ENCODE results near the gene AKR1B1.

The AKR1B1 gene

GRCh38 chr7:134427896-134428295 lies 31.0 kb downstream of the AKR1B1 start:
- no peak overlapping the region for H2BK120ac ChIP-seq (ENCODE audit: low read depth, low read length)
- no peak overlapping the region for H3K4me2 ChIP-seq (ENCODE audit: low read length, poor library complexity, severe bottlenecking)
- H2BK5ac ChIP-seq (ENCODE audit: low read depth, low read length, poor library complexity, severe bottlenecking) = no peak overlapping the region
- no peak overlapping the region for H2AK5ac ChIP-seq (ENCODE audit: low read length, severe bottlenecking)
- H3K4ac ChIP-seq (ENCODE audit: low read depth in 1 of 2, low read length in 2 of 2) = no peak overlapping the region
- H3K18ac ChIP-seq (ENCODE audit: low read depth in 1 of 2, low read length in 2 of 2) = no peak overlapping the region
- H2BK12ac ChIP-seq (ENCODE audit: low read length in 2 of 2) = no peak overlapping the region
- no peak overlapping the region for H4K91ac ChIP-seq (ENCODE audit: low read length)
- H2AFZ ChIP-seq (ENCODE audit: low read depth, low read length) = no peak overlapping the region
- no peak for DNase-seq
- no peaks in the 10 kb centered on the region for H3K36me3 ChIP-seq (ENCODE audit: control insufficient read depth in 1 of 2, insufficient read depth in 2 of 2, low read depth in 1 of 2, low read length in 2 of 2)
- no peak overlapping the region for H3K23ac ChIP-seq (ENCODE audit: low read length in 2 of 2)
- no peaks in the 10 kb centered on the region for H3K9me3 ChIP-seq (ENCODE audit: control insufficient read depth, low read length)
- H3K9ac ChIP-seq (ENCODE audit: low read length) = no peak overlapping the region
- no peak overlapping the region for H3K4me3 ChIP-seq (ENCODE audit: insufficient read depth in 1 of 2, low read depth in 1 of 2, low read length in 2 of 2)
- H3K4me1 ChIP-seq (ENCODE audit: control insufficient read depth, insufficient read depth, low read depth, low read length) = peaks cover 6% of the 10 kb centered on the region
- H3K27ac ChIP-seq (ENCODE audit: low read length, poor library complexity, severe bottlenecking) = no peak overlapping the region
- H4K8ac ChIP-seq (ENCODE audit: low read length) = no peak overlapping the region
- no peak overlapping the region for H2BK15ac ChIP-seq (ENCODE audit: low read depth, poor library complexity, severe bottlenecking)
- no peaks in the 10 kb centered on the region for H3K79me1 ChIP-seq (replicated peaks; ENCODE audit: low read length, poor library complexity, severe bottlenecking)
- no peak overlapping the region for H3K14ac ChIP-seq (ENCODE audit: low read length in 2 of 2)
- WGBS = no CpG with 5 or more reads among the region's 2 CpGs
- H3K27me3 ChIP-seq (ENCODE audit: control insufficient read depth in 1 of 2, insufficient read depth in 1 of 2, low read length in 2 of 2) = peaks cover 0 to 6% of the 10 kb centered on the region in 2 experiments

DNA sequence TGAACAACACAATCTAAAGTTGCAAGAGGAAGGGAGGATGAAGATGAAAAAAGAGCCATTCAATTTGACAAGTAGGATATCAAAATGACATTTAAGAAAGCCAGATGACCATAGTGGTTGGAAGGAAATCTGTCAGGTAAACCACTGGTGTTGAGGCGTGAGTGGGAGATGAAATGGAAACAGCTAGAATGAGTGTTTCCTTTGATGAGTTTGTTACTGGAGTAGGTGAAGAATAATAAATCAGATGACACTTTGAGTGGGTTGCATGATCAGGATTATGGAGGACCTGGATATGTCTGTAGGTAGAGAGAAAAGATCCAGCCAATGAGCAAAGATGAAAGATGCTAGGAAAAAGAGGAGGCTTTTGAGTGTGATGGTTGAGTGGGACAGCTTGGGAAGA lies 33.1 kb downstream of the AKR1B1 start:
- Histone ChIP-seq H2AK5ac (ENCODE audit: low read length, severe bottlenecking) (no peak overlapping the region), H3K9ac (ENCODE audit: low read length) (no peak overlapping the region), H3K27ac (ENCODE audit: low read length, poor library complexity, severe bottlenecking) (no peak overlapping the region), H3K79me1 (replicated peaks; ENCODE audit: low read length, poor library complexity, severe bottlenecking) (no peaks in the 10 kb centered on the region), H2BK120ac (ENCODE audit: low read depth, low read length) (no peak overlapping the region), H3K14ac (ENCODE audit: low read length in 2 of 2) (no peak overlapping the region), H3K36me3 (ENCODE audit: control insufficient read depth in 1 of 2, insufficient read depth in 2 of 2, low read depth in 1 of 2, low read length in 2 of 2) (no peaks in the 10 kb centered on the region), H2AFZ (ENCODE audit: low read depth, low read length) (no peak overlapping the region), H3K4me2 (ENCODE audit: low read length, poor library complexity, severe bottlenecking) (no peak overlapping the region), H3K23ac (ENCODE audit: low read length in 2 of 2) (no peak overlapping the region), H4K8ac (ENCODE audit: low read length) (no peak overlapping the region), H3K18ac (ENCODE audit: low read depth in 1 of 2, low read length in 2 of 2) (no peak overlapping the region), H3K4me1 (ENCODE audit: control insufficient read depth, insufficient read depth, low read depth, low read length) (no peaks in the 10 kb centered on the region), H3K27me3 (ENCODE audit: control insufficient read depth in 1 of 2, insufficient read depth in 1 of 2, low read length in 2 of 2) (peaks cover 0 to 13% of the 10 kb centered on the region in 2 experiments), H2BK12ac (ENCODE audit: low read length in 2 of 2) (no peak overlapping the region), H2BK5ac (ENCODE audit: low read depth, low read length, poor library complexity, severe bottlenecking) (no peak overlapping the region), H4K91ac (ENCODE audit: low read length) (no peak overlapping the region), H3K4ac (ENCODE audit: low read depth in 1 of 2, low read length in 2 of 2) (no peak overlapping the region), H3K9me3 (ENCODE audit: control insufficient read depth, low read length) (no peaks in the 10 kb centered on the region), H2BK15ac (ENCODE audit: low read depth, poor library complexity, severe bottlenecking) (no peak overlapping the region), H3K4me3 (ENCODE audit: insufficient read depth in 1 of 2, low read depth in 1 of 2, low read length in 2 of 2) (no peak overlapping the region)
- WGBS = 85% methylated on average over 1 of the region's 1 CpG
- no peak for DNase-seq

- Histone ChIP-seq H3K9ac (ENCODE audit: low read length) (no peak overlapping the region), H4K91ac (ENCODE audit: low read length) (no peak overlapping the region), H2BK5ac (ENCODE audit: low read depth, low read length, poor library complexity, severe bottlenecking) (no peak overlapping the region), H3K4me2 (ENCODE audit: low read length, poor library complexity, severe bottlenecking) (no peak overlapping the region), H2BK15ac (ENCODE audit: low read depth, poor library complexity, severe bottlenecking) (no peak overlapping the region), H3K14ac (ENCODE audit: low read length in 2 of 2) (no peak overlapping the region), H3K4ac (ENCODE audit: low read depth in 1 of 2, low read length in 2 of 2) (no peak overlapping the region), H3K36me3 (ENCODE audit: control insufficient read depth in 1 of 2, insufficient read depth in 2 of 2, low read depth in 1 of 2, low read length in 2 of 2) (no peaks in the 10 kb centered on the region), H4K8ac (ENCODE audit: low read length) (no peak overlapping the region), H3K4me1 (ENCODE audit: control insufficient read depth, insufficient read depth, low read depth, low read length) (no peaks in the 10 kb centered on the region), H3K23ac (ENCODE audit: low read length in 2 of 2) (no peak overlapping the region), H3K27me3 (ENCODE audit: control insufficient read depth in 1 of 2, insufficient read depth in 1 of 2, low read length in 2 of 2) (peaks cover 0 to 32% of the 10 kb centered on the region in 2 experiments), H3K4me3 (ENCODE audit: insufficient read depth in 1 of 2, low read depth in 1 of 2, low read length in 2 of 2) (no peak overlapping the region), H2BK12ac (ENCODE audit: low read length in 2 of 2) (no peak overlapping the region), H3K9me3 (ENCODE audit: control insufficient read depth, low read length) (no peaks in the 10 kb centered on the region), H3K27ac (ENCODE audit: low read length, poor library complexity, severe bottlenecking) (no peak overlapping the region), H2AFZ (ENCODE audit: low read depth, low read length) (no peak overlapping the region), H3K79me1 (replicated peaks; ENCODE audit: low read length, poor library complexity, severe bottlenecking) (no peaks in the 10 kb centered on the region), H2AK5ac (ENCODE audit: low read length, severe bottlenecking) (no peak overlapping the region), H2BK120ac (ENCODE audit: low read depth, low read length) (no peak overlapping the region), H3K18ac (ENCODE audit: low read depth in 1 of 2, low read length in 2 of 2) (no peak overlapping the region)
- no peak for DNase-seq
- 79% methylated on average over 3 of the region's 4 CpGs for WGBS
These were observed 36.3 kb downstream of the AKR1B1 start for GRCh38 chr7:134422638-134423037.

DNA sequence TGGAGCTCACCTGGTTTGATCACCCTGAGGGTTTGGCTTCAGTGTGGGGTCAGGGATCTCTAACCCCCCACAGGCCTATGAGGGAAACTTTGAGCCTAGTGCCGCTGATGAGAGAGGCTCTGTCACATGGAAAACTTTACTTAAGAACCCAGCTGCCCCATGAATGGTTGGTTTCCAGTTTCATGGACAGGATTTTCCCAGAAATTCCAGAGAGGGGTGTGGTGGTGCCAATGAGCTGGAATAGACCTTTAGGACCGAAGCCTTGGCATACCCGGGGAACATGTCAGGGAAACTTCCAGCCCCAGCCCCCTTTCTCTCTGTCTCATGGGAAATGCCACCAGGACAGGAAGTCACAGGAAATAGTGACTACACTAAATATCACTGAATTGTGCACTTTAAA lies 36.9 kb downstream of the AKR1B1 start:
- H2BK120ac ChIP-seq (ENCODE audit: low read depth, low read length) = no peak overlapping the region
- H3K36me3 ChIP-seq (ENCODE audit: control insufficient read depth in 1 of 2, insufficient read depth in 2 of 2, low read depth in 1 of 2, low read length in 2 of 2) = no peaks in the 10 kb centered on the region
- no peak overlapping the region for H4K91ac ChIP-seq (ENCODE audit: low read length)
- WGBS = 79% methylated on average over 3 of the region's 3 CpGs
- no peak overlapping the region for H3K18ac ChIP-seq (ENCODE audit: low read depth in 1 of 2, low read length in 2 of 2)
- H3K27me3 ChIP-seq (ENCODE audit: control insufficient read depth in 1 of 2, insufficient read depth in 1 of 2, low read length in 2 of 2) = peaks cover 0 to 32% of the 10 kb centered on the region in 2 experiments
- H3K14ac ChIP-seq (ENCODE audit: low read length in 2 of 2) = no peak overlapping the region
- H3K9me3 ChIP-seq (ENCODE audit: control insufficient read depth, low read length) = no peaks in the 10 kb centered on the region
- no peak for DNase-seq
- H3K79me1 ChIP-seq (replicated peaks; ENCODE audit: low read length, poor library complexity, severe bottlenecking) = no peaks in the 10 kb centered on the region
- no peak overlapping the region for H3K27ac ChIP-seq (ENCODE audit: low read length, poor library complexity, severe bottlenecking)
- H3K23ac ChIP-seq (ENCODE audit: low read length in 2 of 2) = no peak overlapping the region
- no peak overlapping the region for H3K4me2 ChIP-seq (ENCODE audit: low read length, poor library complexity, severe bottlenecking)
- H3K4me3 ChIP-seq (ENCODE audit: insufficient read depth in 1 of 2, low read depth in 1 of 2, low read length in 2 of 2) = no peak overlapping the region
- no peak overlapping the region for H2AK5ac ChIP-seq (ENCODE audit: low read length, severe bottlenecking)
- H3K4ac ChIP-seq (ENCODE audit: low read depth in 1 of 2, low read length in 2 of 2) = no peak overlapping the region
- no peaks in the 10 kb centered on the region for H3K4me1 ChIP-seq (ENCODE audit: control insufficient read depth, insufficient read depth, low read depth, low read length)
- no peak overlapping the region for H4K8ac ChIP-seq (ENCODE audit: low read length)
- H3K9ac ChIP-seq (ENCODE audit: low read length) = no peak overlapping the region
- H2BK5ac ChIP-seq (ENCODE audit: low read depth, low read length, poor library complexity, severe bottlenecking) = no peak overlapping the region
- H2BK12ac ChIP-seq (ENCODE audit: low read length in 2 of 2) = no peak overlapping the region
- H2BK15ac ChIP-seq (ENCODE audit: low read depth, poor library complexity, severe bottlenecking) = no peak overlapping the region
- no peak overlapping the region for H2AFZ ChIP-seq (ENCODE audit: low read depth, low read length)
